B cell (primary cell): ENCODE measurements around the gene GLP2R. TPM values are rescaled to one million over a fixed set of nuclear protein-coding genes. Genes with fewer than 3 reads are reported as not detected.

ENCODE experiments used
- ATAC-seq: fragments of 200-7000 bp; cut with Tn5 transposase; one replicate; pipeline ENCODE4 v1.10.0; 2021; ENCODE audit warnings: low read depth, mild to moderate bottlenecking, moderate number of reproducible peaks, moderate library complexity
- CTCF ChIA-PET: fragments of 350-600 bp; sonication (Branson Sonifier 250); formaldehyde crosslinking; loops from one replicate; lab custom pipeline; 2021; ENCODE audit warnings: antibody characterized with exemption, inconsistent platforms; lab: Charles Lee
- POLR2A ChIA-PET: fragments of 350-600 bp; sonication (Branson Sonifier 250); formaldehyde crosslinking; loops from one replicate; lab custom pipeline; 2021; ENCODE audit warnings: antibody characterized with exemption; lab: Charles Lee
- DNase-seq: peaks from one replicate; pipeline ENCODE4 v3.0.0; 2013
- H2AFZ ChIP-seq: 2 replicates; pipeline ENCODE4 v1.6.1; 2012; ENCODE audit warnings: mild to moderate bottlenecking, low read depth, low read length; ENCODE audit not compliant: insufficient read depth, poor library complexity, severe bottlenecking
- H3K27ac ChIP-seq, 2 donors: 1 replicate in 1 of 2; 2 replicates in 1 of 2; pipeline ENCODE4 v1.5.1; 2012 to 2013; ENCODE audit warnings: low read length in 2 of 2, mild to moderate bottlenecking in 2 of 2, moderate library complexity in 1 of 2
- H3K27me3 ChIP-seq, 4 experiments: fragments of 200-600 bp in 1 of 4; sonication (generic) in 1 of 4; replicated peaks in 1 of 4; 1 replicate in 2 of 4; 2 replicates in 2 of 4; pipeline versions ENCODE4 v1.6.1 to v1.7.0; 2013 to 2016; ENCODE audit warnings: low read length in 3 of 4, mild to moderate bottlenecking in 2 of 4, mixed read lengths in 1 of 4, moderate library complexity in 1 of 4; ENCODE audit not compliant: insufficient read depth in 4 of 4, control insufficient read depth in 3 of 4; ENCODE audit errors: control extremely low read depth in 1 of 4
- H3K36me3 ChIP-seq, 2 experiments: replicated peaks in 1 of 2; 1 replicate in 1 of 2; 2 replicates in 1 of 2; pipeline versions ENCODE4 v1.6.1 to v1.7.1; 2013; ENCODE audit warnings: low read length in 1 of 2; ENCODE audit not compliant: insufficient read depth in 2 of 2, control insufficient read depth in 1 of 2; ENCODE audit errors: control extremely low read depth in 1 of 2, extremely low read depth in 1 of 2
- H3K4me1 ChIP-seq, 2 donors: fragments of 200-600 bp in 1 of 2; sonication (generic) in 1 of 2; 1 replicate in 1 of 2; 2 replicates in 1 of 2; pipeline versions ENCODE4 v1.5.1 to v1.6.1; 2013 to 2017; ENCODE audit warnings: low read length in 2 of 2; ENCODE audit not compliant: control insufficient read depth in 2 of 2, insufficient read depth in 2 of 2
- H3K4me2 ChIP-seq: replicated peaks from 2 replicates; pipeline ENCODE3; 2012; ENCODE audit warnings: mild to moderate bottlenecking, low read depth, low read length; ENCODE audit not compliant: poor library complexity, severe bottlenecking
- H3K4me3 ChIP-seq, 5 experiments: fragments of 200-600 bp in 1 of 5; sonication (generic) in 1 of 5; 1 replicate in 3 of 5; 2 replicates in 2 of 5; pipeline versions ENCODE4 v1.5.1 to v1.7.0; 2011 to 2016; ENCODE audit warnings: low read length in 4 of 5, mild to moderate bottlenecking in 4 of 5, low read depth in 2 of 5, control low read depth in 1 of 5, moderate library complexity in 1 of 5; ENCODE audit not compliant: insufficient read depth in 1 of 5; ENCODE audit errors: control extremely low read depth in 1 of 5, extremely low read depth in 1 of 5
- H3K79me2 ChIP-seq: fragments of 200-600 bp; sonication (generic); one replicate; pipeline ENCODE4 v1.6.0; 2016; ENCODE audit warnings: low read length; ENCODE audit not compliant: control insufficient read depth, insufficient read depth
- H3K9ac ChIP-seq: fragments of 200-600 bp; sonication (generic); 2 replicates; pipeline ENCODE4 v1.6.1; 2017; ENCODE audit warnings: mild to moderate bottlenecking, low read length, moderate library complexity
- H3K9me3 ChIP-seq, 3 donors: one replicate each; pipeline versions ENCODE4 v1.6.1 to v1.7.1; 2013; ENCODE audit warnings: low read length in 2 of 3; ENCODE audit not compliant: control insufficient read depth in 2 of 3, insufficient read depth in 1 of 3; ENCODE audit errors: control extremely low read depth in 1 of 3
- H4K20me1 ChIP-seq: 2 replicates; pipeline ENCODE4 v1.6.0; 2012; ENCODE audit warnings: mild to moderate bottlenecking, low read length; ENCODE audit not compliant: insufficient read depth, control insufficient read depth, poor library complexity, severe bottlenecking
- H3K27ac Mint-ChIP-seq: one replicate; pipeline ENCODE4 v1.8.0; 2021; ENCODE audit warnings: mixed read lengths
- H3K27me3 Mint-ChIP-seq: one replicate; pipeline ENCODE4 v1.8.0; 2021; ENCODE audit warnings: mixed read lengths
- H3K4me1 Mint-ChIP-seq: one replicate; pipeline ENCODE4 v1.8.0; 2021; ENCODE audit warnings: mixed read lengths
- H3K4me3 Mint-ChIP-seq: one replicate; pipeline ENCODE4 v1.8.0; 2021; ENCODE audit warnings: mixed read lengths
- H3K9me3 Mint-ChIP-seq: one replicate; pipeline ENCODE4 v1.8.0; 2022; ENCODE audit warnings: mixed read lengths; ENCODE audit not compliant: insufficient read depth
- CTCF ChIP-seq: fragments of 200-600 bp; IDR thresholded peaks from one replicate; pipeline ENCODE4 v1.8.0; 2022; ENCODE audit warnings: antibody characterized with exemption, mild to moderate bottlenecking
- EZH2 ChIP-seq: IDR thresholded peaks from 2 replicates; pipeline ENCODE4 v1.6.1; 2012; ENCODE audit warnings: borderline replicate concordance, low read depth, mild to moderate bottlenecking, moderate library complexity, low read length; ENCODE audit not compliant: insufficient read depth, poor library complexity, severe bottlenecking
- WGBS: methylation state at CpG from one replicate; pipeline ENCODE4 v1.1.5; 2013; ENCODE audit warnings: missing lambda C conversion rate; ENCODE audit not compliant: insufficient coverage; 5-methylcytosine and 5-hydroxymethylcytosine counted together
- intact Hi-C: fragments of 100-400 bp; cut with micrococcal nuclease; formaldehyde crosslinking; loops from one replicate; pipeline ENCODE4 v1.10.0; 2022
- polyA plus RNA-seq: library from polyadenylated mRNA; depleted of rRNA; stranded (reverse); fragments of >200 nt; gene quantifications from 2 replicates; pipeline ENCODE4 v1.2.3, GENCODE V29; 2012
- total RNA-seq, 2 donors: library from RNA; stranded (reverse); fragments of 120-200 nt in 1 of 2; gene quantifications; 1 replicate in 1 of 2; 2 replicates in 1 of 2; pipeline versions ENCODE4 v1.2.3 to v1.2.4, GENCODE V29; 2013 to 2022

GLP2R gene
- total and polyA plus RNA-seq, 2 donors (not counting 1 experiment from before 2014, with no cell fraction given), result not detected

- CTCF ChIA-PET, result no interaction called here
- Histone ChIP-seq H4K20me1 (no peaks in the 10 kb centered on the region), H3K9ac (no peak overlapping the region), H3K4me1 (no peaks in the 10 kb centered on the region), H2AFZ (no peak overlapping the region), H3K79me2 (no peaks in the 10 kb centered on the region), H3K4me3 (no peak overlapping the region), H3K27ac (no peak overlapping the region), H3K9me3 (no peaks in the 10 kb centered on the region), H3K27me3 (peaks cover 0 to 8% (median 0%) of the 10 kb centered on the region in 4 experiments), H3K36me3 (no peaks in the 10 kb centered on the region), H3K4me2 (no peak overlapping the region)
- intact Hi-C loops, result no loop called here
- POLR2A ChIA-PET, result no interaction called here
- Mint-ChIP-seq H3K27me3 (peaks cover 9% of the 10 kb centered on the region), H3K4me1 (no peaks in the 10 kb centered on the region), H3K4me3 (no peak overlapping the region), H3K9me3 (no peaks in the 10 kb centered on the region), H3K27ac (no peak overlapping the region)
- WGBS, result 35% methylated on average over 3 of the region's 3 CpGs
- DNase-seq (no peak), ATAC-seq (no peak)
- TF ChIP-seq EZH2, result no peak
- no peak for TF ChIP-seq CTCF
Measured at GRCh38 chr17:9875441-9875840, 49.7 kb downstream of the GLP2R start.

- peaks cover 9% of the 10 kb centered on the region for H3K27me3 Mint-ChIP-seq
- CTCF ChIA-PET, result no interaction called here
- DNase-seq (no peak), ATAC-seq (no peak)
- peaks cover 3% of the 10 kb centered on the region for H3K9me3 Mint-ChIP-seq
- POLR2A ChIA-PET, result no interaction called here
- H3K79me2 ChIP-seq, result no peaks in the 10 kb centered on the region
- H3K27ac Mint-ChIP-seq, result no peak overlapping the region
- no peak for TF ChIP-seq EZH2
- TF ChIP-seq CTCF, result no peak
- H4K20me1 ChIP-seq, result no peaks in the 10 kb centered on the region
- no peaks in the 10 kb centered on the region for H3K36me3 ChIP-seq
- intact Hi-C loops, result no loop called here
- peaks cover 0 to 6% (median 0%) of the 10 kb centered on the region in 4 experiments for H3K27me3 ChIP-seq
- no peak overlapping the region for H3K9ac ChIP-seq
- no peak overlapping the region for H3K4me2 ChIP-seq
- no peaks in the 10 kb centered on the region for H3K4me1 ChIP-seq
- H3K4me3 ChIP-seq, result no peak overlapping the region
- no peak overlapping the region for H3K4me3 Mint-ChIP-seq
- WGBS, result 40% methylated on average over 2 of the region's 3 CpGs
- no peaks in the 10 kb centered on the region for H3K4me1 Mint-ChIP-seq
- no peak overlapping the region for H2AFZ ChIP-seq
- H3K9me3 ChIP-seq, result peaks cover 1 to 11% (median 4%) of the 10 kb centered on the region in 3 donors
- no peak overlapping the region for H3K27ac ChIP-seq
Measured at GRCh38 chr17:9878356-9878755, 52.6 kb downstream of the GLP2R start.
